DND-41 (cell line): Measurements from ENCODE around the gene GOLGA6C.

Source experiments
- ATAC-seq: fragments of 200-7000 bp; cut with Tn5 transposase; 3 replicates; pipeline ENCODE4 v1.9.1; 2021; ENCODE audit warnings: low read depth; ENCODE audit not compliant: insufficient read depth
- DNase-seq: peaks from one replicate; pipeline ENCODE4 v3.0.0-alpha.2; 2020
- H2AFZ ChIP-seq: 2 replicates; pipeline ENCODE4 v1.6.0; 2012; ENCODE audit warnings: low read depth, low read length
- H3K27ac ChIP-seq: 2 replicates; pipeline ENCODE4 v1.5.1; 2012; ENCODE audit warnings: low read length, inconsistent platforms
- H3K27me3 ChIP-seq: fragments of 200-600 bp; sonication (generic); 2 replicates; pipeline ENCODE4 v1.6.0; 2012; ENCODE audit warnings: low read length, mild to moderate bottlenecking, inconsistent platforms; ENCODE audit not compliant: insufficient read depth, poor library complexity
- H3K36me3 ChIP-seq: 2 replicates; pipeline ENCODE4 v1.5.1; 2012; ENCODE audit warnings: low read length, inconsistent platforms; ENCODE audit not compliant: insufficient read depth
- H3K4me1 ChIP-seq: 2 replicates; pipeline ENCODE4 v1.5.1; 2012; ENCODE audit warnings: mild to moderate bottlenecking, low read length; ENCODE audit not compliant: insufficient read depth
- H3K4me2 ChIP-seq: 2 replicates; pipeline ENCODE4 v1.6.0; 2012; ENCODE audit warnings: mild to moderate bottlenecking, moderate library complexity, low read length, inconsistent platforms; ENCODE audit not compliant: insufficient read depth
- H3K4me3 ChIP-seq, 2 experiments: fragments of 200-600 bp in 1 of 2; shearing (Covaris generic) in 1 of 2; 2 replicates each; pipeline ENCODE4 v1.5.1; 2012 to 2016; ENCODE audit warnings: inconsistent platforms in 2 of 2, low read length in 2 of 2, mild to moderate bottlenecking in 2 of 2, low read depth in 1 of 2, moderate library complexity in 1 of 2
- H3K79me2 ChIP-seq: 2 replicates; pipeline ENCODE4 v1.6.0; 2012; ENCODE audit warnings: low read length, inconsistent platforms; ENCODE audit not compliant: insufficient read depth
- H3K9ac ChIP-seq: 2 replicates; pipeline ENCODE4 v1.6.0; 2012; ENCODE audit warnings: low read depth, mild to moderate bottlenecking, inconsistent platforms, low read length, moderate library complexity
- H3K9me3 ChIP-seq: 2 replicates; pipeline ENCODE4 v1.5.1; 2012; ENCODE audit warnings: low read length, moderate library complexity, mild to moderate bottlenecking, inconsistent platforms; ENCODE audit not compliant: insufficient read depth, severe bottlenecking
- H4K20me1 ChIP-seq: 2 replicates; pipeline ENCODE4 v1.6.0; 2012; ENCODE audit warnings: low read length; ENCODE audit not compliant: insufficient read depth
- CTCF ChIP-seq: IDR thresholded peaks from 2 replicates; pipeline ENCODE4 v1.5.1; 2012; ENCODE audit warnings: borderline replicate concordance, low read length, moderate library complexity, mild to moderate bottlenecking; ENCODE audit not compliant: poor library complexity, severe bottlenecking; ENCODE audit errors: extremely low read depth
- EZH2 ChIP-seq: IDR thresholded peaks from 3 replicates; pipeline ENCODE4 v1.6.1; 2012; ENCODE audit warnings: borderline replicate concordance, low read depth, mild to moderate bottlenecking, moderate library complexity, low read length, inconsistent platforms; ENCODE audit not compliant: severe bottlenecking

GOLGA6C gene

GRCh38 chr15:75210811-75211230, 47.3 kb upstream of the GOLGA6C start:
- DNase-seq (no peak), ATAC-seq (no peak)
- TF ChIP-seq CTCF = no peak
- no peak for TF ChIP-seq EZH2
- peaks cover 84% of the 10 kb centered on the region for H3K36me3 ChIP-seq
- H3K4me2 ChIP-seq = no peak overlapping the region
- H4K20me1 ChIP-seq = peaks cover 100% of the 10 kb centered on the region
- H3K9ac ChIP-seq = no peak overlapping the region
- H3K4me1 ChIP-seq = peaks cover 7% of the 10 kb centered on the region; the same call in 1 of the 2 replicates
- peaks cover 50% of the 10 kb centered on the region for H3K79me2 ChIP-seq
- H2AFZ ChIP-seq = no peak overlapping the region
- H3K27me3 ChIP-seq = no peaks in the 10 kb centered on the region
- H3K9me3 ChIP-seq = no peaks in the 10 kb centered on the region
- no peak overlapping the region for H3K4me3 ChIP-seq
- no peak overlapping the region for H3K27ac ChIP-seq

GRCh38 chr15:75211436-75212199, 46.5 kb upstream of the GOLGA6C start:
- TF ChIP-seq CTCF = no peak
- no peak for TF ChIP-seq EZH2
- no peak overlapping the region for H2AFZ ChIP-seq
- no peak for ATAC-seq
- H3K36me3 ChIP-seq = peaks cover 76% of the 10 kb centered on the region
- H3K79me2 ChIP-seq = peaks cover 42% of the 10 kb centered on the region
- H3K4me2 ChIP-seq = no peak overlapping the region
- H3K9me3 ChIP-seq = no peaks in the 10 kb centered on the region
- H3K4me3 ChIP-seq = no peak overlapping the region
- H3K4me1 ChIP-seq = peaks cover 3% of the 10 kb centered on the region; the same call in 1 of the 2 replicates
- DNase-seq = no peak
- H3K27ac ChIP-seq = no peak overlapping the region
- peaks cover 94% of the 10 kb centered on the region for H4K20me1 ChIP-seq
- H3K9ac ChIP-seq = no peak overlapping the region
- H3K27me3 ChIP-seq = no peaks in the 10 kb centered on the region

GRCh38 chr15:75212200-75212858, 45.8 kb upstream of the GOLGA6C start:
- Histone ChIP-seq H3K36me3 (peaks cover 70% of the 10 kb centered on the region), H3K27me3 (no peaks in the 10 kb centered on the region), H4K20me1 (peaks cover 87% of the 10 kb centered on the region), H3K4me2 (no peak overlapping the region), H3K9me3 (no peaks in the 10 kb centered on the region), H3K4me3 (no peak overlapping the region), H3K4me1 (peaks cover 3% of the 10 kb centered on the region; the same call in 1 of the 2 replicates), H3K79me2 (peaks cover 35% of the 10 kb centered on the region), H3K27ac (no peak overlapping the region), H2AFZ (no peak overlapping the region), H3K9ac (no peak overlapping the region)
- DNase-seq = no peak
- TF ChIP-seq CTCF (no peak), EZH2 (no peak)
- ATAC-seq = no peak
